Upper lobe of left lung (tissue), 4 donors: ENCODE data around the gene PRAC1.

ENCODE experiments used
- CTCF ChIP-seq, 6 experiments: fragments of 450-650 bp in 4 of 6; fragments of 200-600 bp in 2 of 6; sonication (generic) in 2 of 6; IDR thresholded peaks; one replicate each; pipeline ENCODE4 v1.5.1; 2016 to 2019; ENCODE audit warnings: antibody characterized with exemption in 6 of 6
- EP300 ChIP-seq, 4 donors: sonication (generic); formaldehyde crosslinking; IDR thresholded peaks; one replicate each; pipeline ENCODE4 v1.5.1; 2017; ENCODE audit warnings: antibody characterized with exemption in 4 of 4, control low read depth in 2 of 4
- POLR2A ChIP-seq, 4 donors: fragments of 450-650 bp; IDR thresholded peaks; one replicate each; pipeline ENCODE4 v1.5.1; 2016 to 2017; ENCODE audit warnings: antibody characterized with exemption in 4 of 4, mild to moderate bottlenecking in 2 of 4

DNA sequence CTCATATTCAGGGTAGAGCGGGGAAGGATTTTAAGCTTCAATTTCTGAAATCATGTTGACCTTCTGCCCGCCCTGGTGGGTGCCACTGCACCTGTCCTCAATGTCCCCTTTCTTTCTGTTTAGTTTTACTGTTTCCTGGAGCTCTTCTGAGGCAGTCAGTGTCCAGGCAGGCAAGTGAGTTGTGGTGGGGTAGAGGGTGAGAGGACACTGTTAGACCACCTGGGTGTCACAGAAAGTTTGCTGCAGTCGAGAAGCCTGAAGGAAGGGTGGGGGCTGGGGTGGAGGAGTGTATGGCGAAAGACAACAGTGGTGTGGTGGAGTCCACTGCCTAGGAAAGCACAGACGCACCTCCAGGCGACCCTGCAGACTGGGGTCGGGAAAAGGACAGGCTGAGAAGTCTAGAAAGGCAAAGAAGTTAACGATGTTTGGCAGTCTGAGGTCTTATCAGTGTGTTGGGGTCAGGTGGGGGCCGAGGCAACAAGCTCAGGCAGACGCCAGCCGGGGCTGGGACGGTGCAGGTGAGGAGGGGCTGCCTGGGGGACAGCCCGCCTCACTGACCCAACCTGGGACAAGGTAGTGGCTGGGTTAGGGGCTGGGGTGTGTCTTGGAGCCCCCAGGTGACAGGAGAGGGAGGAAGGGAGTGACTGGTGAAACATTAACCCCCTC lies 29.5 kb upstream of the PRAC1 start:
- TF ChIP-seq POLR2A (IDR thresholded peaks at IDR 0.05), result no peak
- no peak for TF ChIP-seq CTCF (IDR thresholded peaks at IDR 0.05)
- no peak for TF ChIP-seq EP300 (IDR thresholded peaks at IDR 0.05)
